Karpas-422 (cell line): ENCODE data around the gene BRINP3. TPM values are rescaled to one million over a fixed set of nuclear protein-coding genes. Genes with fewer than 3 reads are reported as not detected.

Source experiments
- DNase-seq: peaks from one replicate; pipeline ENCODE4 v3.0.0-alpha.2; 2015
- H2AFZ ChIP-seq: fragments of 200-600 bp; sonication (generic); 2 replicates; pipeline ENCODE4 v1.6.1; 2014; ENCODE audit warnings: antibody characterized with exemption, low read length, mixed read lengths
- H3K27ac ChIP-seq: fragments of 200-600 bp; sonication (generic); 2 replicates; pipeline ENCODE4 v1.5.1; 2014; ENCODE audit warnings: mild to moderate bottlenecking, low read length, moderate library complexity
- H3K27me3 ChIP-seq: fragments of 200-600 bp; sonication (generic); 2 replicates; pipeline ENCODE4 v1.6.1; 2014; ENCODE audit warnings: low read length, mixed read lengths
- H3K36me3 ChIP-seq: fragments of 200-600 bp; sonication (generic); 2 replicates; pipeline ENCODE4 v1.6.1; 2014; ENCODE audit warnings: low read length, mixed read lengths; ENCODE audit not compliant: insufficient read depth
- H3K4me1 ChIP-seq: fragments of 200-600 bp; sonication (generic); 2 replicates; pipeline ENCODE4 v1.6.1; 2014; ENCODE audit warnings: mild to moderate bottlenecking, low read length, mixed read lengths
- H3K4me2 ChIP-seq: fragments of 200-600 bp; sonication (generic); 2 replicates; pipeline ENCODE4 v1.6.1; 2014; ENCODE audit warnings: low read length, low read depth, mild to moderate bottlenecking; ENCODE audit not compliant: poor library complexity, severe bottlenecking
- H3K4me3 ChIP-seq: fragments of 200-600 bp; sonication (generic); 2 replicates; pipeline ENCODE4 v1.5.1; 2014; ENCODE audit warnings: mild to moderate bottlenecking, antibody characterized with exemption, low read length, mixed read lengths
- H3K79me2 ChIP-seq: fragments of 200-600 bp; sonication (generic); 2 replicates; pipeline ENCODE4 v1.6.1; 2014; ENCODE audit warnings: mild to moderate bottlenecking, low read length, mixed read lengths
- H3K9ac ChIP-seq: fragments of 200-600 bp; sonication (generic); 2 replicates; pipeline ENCODE4 v1.6.0; 2014; ENCODE audit warnings: low read length
- H3K9me2 ChIP-seq: fragments of 200-600 bp; sonication (generic), shearing (Covaris generic); replicated peaks from 2 replicates; pipeline ENCODE4 v1.6.0; 2014; ENCODE audit warnings: mild to moderate bottlenecking, low read length, moderate library complexity; ENCODE audit not compliant: insufficient read depth
- H3K9me3 ChIP-seq: fragments of 300-700, 200-600 bp; sonication (generic); 2 replicates; pipeline ENCODE4 v1.6.1; 2014; ENCODE audit warnings: low read length, mixed read lengths
- H4K20me1 ChIP-seq: fragments of 200-600 bp; sonication (generic); 2 replicates; pipeline ENCODE4 v1.6.1; 2014; ENCODE audit warnings: mild to moderate bottlenecking, antibody characterized with exemption, low read length, low read depth; ENCODE audit not compliant: insufficient read depth
- total RNA-seq: library from RNA; depleted of rRNA; stranded (reverse); fragments of >200 nt; shearing (Covaris generic); gene quantifications from 2 replicates; pipeline ENCODE4 v1.2.3, GENCODE V29; 2014; ENCODE audit warnings: low replicate concordance

BRINP3 gene
- total RNA-seq, 1 experiment from 2014 or later, result not detected

GRCh38 chr1:190172651-190173430 lies 304.8 kb downstream of the BRINP3 start:
- Histone ChIP-seq H3K27ac (no peak overlapping the region), H3K36me3 (no peaks in the 10 kb centered on the region), H3K4me2 (no peak overlapping the region), H3K9me3 (peaks cover 5% of the 10 kb centered on the region; the same call in 1 of the 2 replicates), H3K9me2 (no peaks in the 10 kb centered on the region), H3K4me3 (no peak overlapping the region), H2AFZ (0 out of 2 replicates have a peak overlapping the region, but pooled peaks have one; percentile 56), H3K4me1 (no peaks in the 10 kb centered on the region), H3K79me2 (no peaks in the 10 kb centered on the region), H3K27me3 (no peaks in the 10 kb centered on the region), H3K9ac (no peak overlapping the region), H4K20me1 (no peaks in the 10 kb centered on the region)
- DNase-seq, result no peak

- no peaks in the 10 kb centered on the region for H3K36me3 ChIP-seq
- no peak overlapping the region for H3K4me3 ChIP-seq
- H4K20me1 ChIP-seq, result no peaks in the 10 kb centered on the region
- H3K4me2 ChIP-seq, result no peak overlapping the region
- H3K9me3 ChIP-seq, result peaks cover 8% of the 10 kb centered on the region
- H3K27me3 ChIP-seq, result no peaks in the 10 kb centered on the region
- no peak overlapping the region for H2AFZ ChIP-seq
- no peak overlapping the region for H3K9ac ChIP-seq
- no peaks in the 10 kb centered on the region for H3K9me2 ChIP-seq
- H3K79me2 ChIP-seq, result no peaks in the 10 kb centered on the region
- no peaks in the 10 kb centered on the region for H3K4me1 ChIP-seq
- H3K27ac ChIP-seq, result no peak overlapping the region
- no peak for DNase-seq
Observed at GRCh38 chr1:190170321-190170720, 307.3 kb downstream of the BRINP3 start.

- no peaks in the 10 kb centered on the region for H3K79me2 ChIP-seq
- no peak for DNase-seq
- no peak overlapping the region for H3K4me3 ChIP-seq
- H4K20me1 ChIP-seq, result no peaks in the 10 kb centered on the region
- no peaks in the 10 kb centered on the region for H3K9me2 ChIP-seq
- no peak overlapping the region for H3K4me2 ChIP-seq
- H3K36me3 ChIP-seq, result no peaks in the 10 kb centered on the region
- H3K9me3 ChIP-seq, result peaks cover 8% of the 10 kb centered on the region
- H3K4me1 ChIP-seq, result no peaks in the 10 kb centered on the region
- H3K27me3 ChIP-seq, result no peaks in the 10 kb centered on the region
- H2AFZ ChIP-seq, result no peak overlapping the region
- H3K27ac ChIP-seq, result no peak overlapping the region
- H3K9ac ChIP-seq, result no peak overlapping the region
Observed at GRCh38 chr1:190169311-190170067, 308.2 kb downstream of the BRINP3 start.

GRCh38 chr1:190168893-190169280 lies 308.8 kb downstream of the BRINP3 start:
- DNase-seq, result no peak
- Histone ChIP-seq H3K4me2 (no peak overlapping the region), H3K79me2 (no peaks in the 10 kb centered on the region), H3K4me3 (no peak overlapping the region), H3K27me3 (no peaks in the 10 kb centered on the region), H3K27ac (no peak overlapping the region), H2AFZ (no peak overlapping the region), H3K9me3 (peaks cover 8% of the 10 kb centered on the region), H3K9ac (no peak overlapping the region), H4K20me1 (no peaks in the 10 kb centered on the region), H3K4me1 (no peaks in the 10 kb centered on the region), H3K36me3 (no peaks in the 10 kb centered on the region), H3K9me2 (no peaks in the 10 kb centered on the region)

- Histone ChIP-seq H3K4me1 (no peaks in the 10 kb centered on the region), H4K20me1 (no peaks in the 10 kb centered on the region), H3K4me2 (no peak overlapping the region), H3K9me2 (no peaks in the 10 kb centered on the region), H3K36me3 (no peaks in the 10 kb centered on the region), H3K4me3 (no peak overlapping the region), H3K27ac (no peak overlapping the region), H3K79me2 (no peaks in the 10 kb centered on the region), H3K27me3 (no peaks in the 10 kb centered on the region), H2AFZ (no peak overlapping the region), H3K9me3 (peaks cover 7% of the 10 kb centered on the region), H3K9ac (no peak overlapping the region)
- no peak for DNase-seq
Observed at GRCh38 chr1:190168116-190168892, 309.4 kb downstream of the BRINP3 start.

GRCh38 chr1:190159146-190159545 lies 318.5 kb downstream of the BRINP3 start:
- H3K79me2 ChIP-seq, result no peaks in the 10 kb centered on the region
- no peak overlapping the region for H3K4me2 ChIP-seq
- no peaks in the 10 kb centered on the region for H3K36me3 ChIP-seq
- no peak overlapping the region for H3K27ac ChIP-seq
- DNase-seq, result no peak
- peaks cover 19% of the 10 kb centered on the region for H3K9me3 ChIP-seq
- no peak overlapping the region for H3K4me3 ChIP-seq
- H3K9me2 ChIP-seq, result no peaks in the 10 kb centered on the region
- H3K9ac ChIP-seq, result no peak overlapping the region
- no peak overlapping the region for H2AFZ ChIP-seq
- no peaks in the 10 kb centered on the region for H3K4me1 ChIP-seq
- no peaks in the 10 kb centered on the region for H3K27me3 ChIP-seq
- H4K20me1 ChIP-seq, result no peaks in the 10 kb centered on the region

- Histone ChIP-seq H3K27me3 (no peaks in the 10 kb centered on the region), H3K27ac (no peak overlapping the region), H3K36me3 (no peaks in the 10 kb centered on the region), H4K20me1 (no peaks in the 10 kb centered on the region), H3K9ac (no peak overlapping the region), H3K79me2 (no peaks in the 10 kb centered on the region), H3K4me3 (no peak overlapping the region), H3K4me2 (no peak overlapping the region), H3K9me3 (peaks cover 23% of the 10 kb centered on the region), H3K4me1 (no peaks in the 10 kb centered on the region), H3K9me2 (no peaks in the 10 kb centered on the region), H2AFZ (no peak overlapping the region)
- no peak for DNase-seq
Observed at GRCh38 chr1:190154744-190155143, 322.9 kb downstream of the BRINP3 start.

GRCh38 chr1:190147616-190148015 lies 330.0 kb downstream of the BRINP3 start:
- Histone ChIP-seq H3K27me3 (no peaks in the 10 kb centered on the region), H2AFZ (no peak overlapping the region), H3K79me2 (no peaks in the 10 kb centered on the region), H4K20me1 (no peaks in the 10 kb centered on the region), H3K9me3 (peaks cover 25% of the 10 kb centered on the region), H3K9me2 (no peaks in the 10 kb centered on the region), H3K27ac (no peak overlapping the region), H3K4me2 (no peak overlapping the region), H3K4me3 (no peak overlapping the region), H3K36me3 (no peaks in the 10 kb centered on the region), H3K9ac (no peak overlapping the region), H3K4me1 (no peaks in the 10 kb centered on the region)
- DNase-seq, result no peak
